ENCODE results near the gene GNG10. TPM values are rescaled to one million over a fixed set of nuclear protein-coding genes. Genes with fewer than 3 reads are reported as not detected.

Gene GNG10
- polyA plus RNA-seq, 3 donors from 2014 or later, result 18.3 to 30.1 (median 28.2) TPM

DNA sequence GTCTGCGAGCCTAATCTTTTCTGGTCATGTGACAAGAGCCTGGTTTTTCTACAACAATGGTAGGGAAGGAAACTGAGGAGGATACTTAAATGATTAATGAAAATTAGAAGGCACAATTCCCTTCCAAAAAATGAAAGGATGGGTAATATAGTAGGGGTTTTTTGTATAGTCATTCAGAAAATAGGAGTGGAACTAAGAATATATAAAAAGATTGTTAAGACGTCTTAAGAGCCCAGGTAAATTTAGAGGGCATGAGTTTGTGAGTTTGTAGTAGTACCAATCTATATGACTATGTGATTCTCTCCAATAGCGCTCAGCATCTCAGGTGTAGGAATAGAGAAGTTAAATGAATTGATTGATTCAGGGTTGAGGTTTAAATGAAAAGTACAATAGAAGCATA, 50.1 kb downstream of the GNG10 start:
- Mint-ChIP-seq H3K9me3 (no peaks in the 10 kb centered on the region), H3K27me3 (ENCODE audit: low read depth in 3 of 3) (no peaks in the 10 kb centered on the region), H3K27ac (no peak overlapping the region)

DNA sequence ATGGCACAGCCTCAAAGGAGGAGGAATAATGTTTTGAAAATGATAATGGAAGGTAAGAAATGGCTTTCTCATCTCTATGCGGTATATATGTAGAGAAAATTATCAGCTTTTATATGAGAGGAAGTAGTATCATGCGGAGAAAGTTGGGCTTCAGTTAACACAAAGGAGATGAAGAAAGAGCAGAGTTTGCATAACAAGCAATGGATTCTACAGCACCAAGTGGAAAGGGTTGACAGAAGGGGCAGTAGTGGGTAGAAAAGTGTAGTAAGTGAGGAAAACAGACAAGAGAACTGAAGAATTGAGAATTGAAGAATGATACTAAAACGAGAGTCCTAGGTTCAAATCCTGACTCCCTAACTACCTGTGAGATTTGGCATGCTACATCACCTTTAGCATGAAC, 51.0 kb downstream of the GNG10 start:
- H3K4me3 Mint-ChIP-seq, result no peak overlapping the region
- no peak for DNase-seq
- H3K27ac Mint-ChIP-seq, result no peak overlapping the region
- H3K36me3 Mint-ChIP-seq, result no peaks in the 10 kb centered on the region
- no peaks in the 10 kb centered on the region for H3K4me1 Mint-ChIP-seq
- no peaks in the 10 kb centered on the region for H3K9me3 Mint-ChIP-seq
- no peaks in the 10 kb centered on the region for H3K27me3 Mint-ChIP-seq (ENCODE audit: low read depth in 3 of 3)

More for the DNA sequence above, 50.1 kb downstream of the GNG10 start:
- H3K4me3 Mint-ChIP-seq, result no peak overlapping the region
- no peaks in the 10 kb centered on the region for H3K4me1 Mint-ChIP-seq
- H3K36me3 Mint-ChIP-seq, result no peaks in the 10 kb centered on the region
- DNase-seq, result no peak

DNA sequence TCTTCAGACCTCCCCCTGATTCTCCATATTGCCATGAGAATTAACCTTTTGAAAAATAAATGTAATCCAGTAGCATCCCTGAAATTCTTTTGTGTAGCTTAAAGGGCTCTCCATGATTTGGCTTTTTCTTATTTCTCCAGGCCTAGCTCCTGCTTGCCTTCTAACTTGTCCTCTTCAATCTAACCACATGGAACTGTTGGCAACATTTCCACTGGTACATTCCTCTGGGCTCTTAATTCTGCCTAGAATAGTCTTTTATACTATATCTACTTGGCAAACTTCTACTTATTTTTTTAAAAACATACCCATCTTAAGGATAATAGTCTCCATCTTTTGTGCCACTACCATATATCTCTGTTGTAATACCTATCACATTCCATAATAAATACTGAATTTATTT, 54.1 kb downstream of the GNG10 start:
- no peaks in the 10 kb centered on the region for H3K27me3 Mint-ChIP-seq (ENCODE audit: low read depth in 3 of 3)
- H3K9me3 Mint-ChIP-seq, result no peaks in the 10 kb centered on the region
- no peak overlapping the region for H3K27ac Mint-ChIP-seq
- H3K4me1 Mint-ChIP-seq, result no peaks in the 10 kb centered on the region
- no peaks in the 10 kb centered on the region for H3K36me3 Mint-ChIP-seq
- H3K4me3 Mint-ChIP-seq, result no peak overlapping the region
- no peak for DNase-seq

DNA sequence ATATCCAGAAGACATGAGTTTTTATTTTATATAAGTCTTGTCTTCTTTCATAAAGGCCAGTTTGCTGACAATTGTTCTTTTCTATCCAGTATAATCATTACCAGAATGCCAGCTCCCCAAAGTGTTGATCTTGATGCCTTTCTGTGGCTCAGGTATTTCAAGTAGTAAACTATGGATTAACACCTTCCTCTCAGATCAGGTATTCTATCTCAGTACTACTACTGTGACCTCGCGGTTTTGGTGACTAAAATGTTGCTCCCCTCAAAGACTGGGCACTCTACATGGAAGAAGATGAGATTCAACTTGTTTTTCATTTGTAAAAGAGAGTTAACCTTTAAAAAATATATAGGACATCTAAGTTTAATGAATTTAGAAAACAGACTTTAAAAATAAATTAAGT, 58.1 kb downstream of the GNG10 start:
- no peak overlapping the region for H3K4me3 Mint-ChIP-seq
- no peak for DNase-seq
- peaks cover 0 to 2% (median 0%) of the 10 kb centered on the region in 3 donors for H3K27me3 Mint-ChIP-seq (ENCODE audit: low read depth in 3 of 3)
- no peaks in the 10 kb centered on the region for H3K4me1 Mint-ChIP-seq
- H3K9me3 Mint-ChIP-seq, result no peaks in the 10 kb centered on the region
- H3K36me3 Mint-ChIP-seq, result no peaks in the 10 kb centered on the region
- no peak overlapping the region for H3K27ac Mint-ChIP-seq

Other genes with a start within 250 kb of the GNG10 start
- gene ECPAS, start 177.2 kb upstream of the GNG10 start, polyA plus RNA-seq, result 10 to 100 TPM in 2 of 3 donors, 1 to 10 TPM in 1; 7.0 to 12.6 (median 10.4) TPM
- gene ZNF483, start 136.4 kb upstream of the GNG10 start, polyA plus RNA-seq, result 1 to 10 TPM; 1.2 to 2.7 (median 2.1) TPM
- gene PTGR1, start 62.0 kb upstream of the GNG10 start, polyA plus RNA-seq, result under 1 TPM in 1 of 3 donors, not detected in 2; 0.34 TPM
- 1 to 10 TPM; 2.1 to 7.7 (median 2.6) TPM for gene DNAJC25, start 30.3 kb upstream of the GNG10 start, polyA plus RNA-seq
- gene SHOC1, start 133.3 kb downstream of the GNG10 start, polyA plus RNA-seq, result not detected
- 1 to 10 TPM; 3.0 to 7.1 (median 6.8) TPM for gene UGCG, start 235.2 kb downstream of the GNG10 start, polyA plus RNA-seq

Data from immature natural killer cell (primary cell).